ENCODE measurements around the gene DIO3. TPM values are rescaled to one million over a fixed set of nuclear protein-coding genes. Genes with fewer than 3 reads are reported as not detected.

Gene DIO3
- total RNA-seq, 1 donor: not detected

DNA sequence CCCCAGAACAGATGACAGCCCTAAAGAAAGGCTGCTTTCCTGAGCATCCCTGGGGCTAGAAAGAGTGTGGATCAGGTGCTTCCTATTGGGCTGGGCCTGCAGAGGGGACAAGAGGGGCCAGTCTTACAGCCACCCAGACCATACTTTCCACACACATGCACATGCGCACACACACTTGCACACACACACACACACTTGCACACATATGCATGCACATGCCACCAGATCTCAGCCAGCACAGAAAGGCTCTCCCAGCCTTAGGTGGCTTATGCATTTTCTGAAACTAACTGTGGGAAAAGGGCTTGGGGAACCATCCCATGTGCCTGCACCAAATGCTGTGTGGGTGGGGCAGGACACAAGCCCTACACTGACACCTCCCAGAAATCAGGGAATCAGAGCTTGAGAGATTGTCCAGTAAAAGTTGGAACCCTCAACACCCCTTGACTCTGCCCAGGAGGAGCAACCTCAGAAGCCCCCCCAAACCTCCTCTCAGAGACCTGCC is 2.5 kb upstream of the DIO3 start:
- no peak for DNase-seq (ENCODE audit: low read depth)
- H3K4me3 ChIP-seq (ENCODE audit: low read depth, low read length): no peak overlapping the region
- TF ChIP-seq, protein P1, sequence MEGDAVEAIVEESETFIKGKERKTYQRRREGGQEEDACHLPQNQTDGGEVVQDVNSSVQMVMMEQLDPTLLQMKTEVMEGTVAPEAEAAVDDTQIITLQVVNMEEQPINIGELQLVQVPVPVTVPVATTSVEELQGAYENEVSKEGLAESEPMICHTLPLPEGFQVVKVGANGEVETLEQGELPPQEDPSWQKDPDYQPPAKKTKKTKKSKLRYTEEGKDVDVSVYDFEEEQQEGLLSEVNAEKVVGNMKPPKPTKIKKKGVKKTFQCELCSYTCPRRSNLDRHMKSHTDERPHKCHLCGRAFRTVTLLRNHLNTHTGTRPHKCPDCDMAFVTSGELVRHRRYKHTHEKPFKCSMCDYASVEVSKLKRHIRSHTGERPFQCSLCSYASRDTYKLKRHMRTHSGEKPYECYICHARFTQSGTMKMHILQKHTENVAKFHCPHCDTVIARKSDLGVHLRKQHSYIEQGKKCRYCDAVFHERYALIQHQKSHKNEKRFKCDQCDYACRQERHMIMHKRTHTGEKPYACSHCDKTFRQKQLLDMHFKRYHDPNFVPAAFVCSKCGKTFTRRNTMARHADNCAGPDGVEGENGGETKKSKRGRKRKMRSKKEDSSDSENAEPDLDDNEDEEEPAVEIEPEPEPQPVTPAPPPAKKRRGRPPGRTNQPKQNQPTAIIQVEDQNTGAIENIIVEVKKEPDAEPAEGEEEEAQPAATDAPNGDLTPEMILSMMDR (IDR thresholded peaks at IDR 0.05; ENCODE audit: insufficient read depth, low read depth, low read length): no peak

DNA sequence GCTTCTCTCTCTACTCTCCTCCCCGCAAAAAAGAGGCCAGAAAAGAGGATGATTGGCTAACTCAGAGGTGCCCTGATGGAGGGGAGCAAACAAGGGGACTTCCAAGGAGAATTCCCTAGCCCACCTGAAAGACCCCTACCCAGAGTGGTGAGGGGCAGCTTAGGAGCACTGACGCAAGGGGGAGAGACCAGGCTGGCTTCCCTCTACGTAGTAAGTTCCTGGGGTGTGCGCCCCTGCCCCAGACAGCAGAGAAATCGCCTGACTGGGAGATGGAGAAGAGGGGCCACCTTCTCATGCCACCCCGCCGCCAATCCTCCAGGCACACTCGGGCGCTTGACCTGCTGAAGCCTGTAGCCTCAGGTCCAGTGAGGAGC is 2.1 kb upstream of the DIO3 start:
- TF ChIP-seq, protein P1 (IDR thresholded peaks at IDR 0.05; ENCODE audit: insufficient read depth, low read depth, low read length): no peak
- H3K4me3 ChIP-seq (ENCODE audit: low read depth, low read length): peak overlapping the region; percentile 39
- DNase-seq (ENCODE audit: low read depth): no peak

GRCh38 chr14:101559624-101560533 is 1.4 kb upstream of the DIO3 start:
- peak overlapping the region; percentile 39 for H3K4me3 ChIP-seq (ENCODE audit: low read depth, low read length)
- DNase-seq (ENCODE audit: low read depth): peak; percentile 14
- TF ChIP-seq, protein P1 (IDR thresholded peaks at IDR 0.05; ENCODE audit: insufficient read depth, low read depth, low read length): peak; percentile 24

DNA sequence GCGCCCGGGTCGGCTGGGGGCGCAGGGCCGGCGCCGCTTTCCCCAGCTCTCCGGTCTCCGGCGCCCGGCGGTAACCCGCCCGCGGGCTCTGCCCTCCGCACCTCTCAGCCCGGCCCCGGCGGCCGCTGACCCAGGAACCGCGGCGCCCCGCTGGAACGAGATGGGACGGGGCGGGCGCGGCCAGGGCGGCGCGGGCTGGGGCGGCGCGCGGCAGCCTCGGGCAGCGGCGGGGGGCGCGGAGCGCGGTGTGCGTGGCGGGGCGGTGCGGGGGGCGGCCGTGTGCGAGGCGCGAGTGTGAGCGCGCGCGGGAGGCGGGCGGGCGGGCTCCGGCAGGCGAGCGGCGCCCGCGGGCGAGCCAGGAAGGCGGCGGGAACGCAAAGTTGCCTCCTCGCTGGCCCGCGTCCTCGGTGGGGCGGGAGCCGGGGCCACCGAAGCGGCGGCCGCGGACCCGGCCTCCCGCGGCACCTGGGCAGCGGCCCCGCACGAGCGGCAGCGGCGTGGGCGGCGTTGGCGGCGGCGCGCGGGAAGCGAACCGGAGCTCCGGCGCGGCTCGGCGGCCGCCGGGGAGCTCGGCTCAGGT is 671 bp upstream of the DIO3 start:
- no peak for DNase-seq (ENCODE audit: low read depth)
- no peak overlapping the region for H3K4me3 ChIP-seq (ENCODE audit: low read depth, low read length)
- TF ChIP-seq, protein P1 (IDR thresholded peaks at IDR 0.05; ENCODE audit: insufficient read depth, low read depth, low read length): no peak

- no peak overlapping the region for H3K4me3 ChIP-seq (ENCODE audit: low read depth, low read length)
- no peak for DNase-seq (ENCODE audit: low read depth)
- TF ChIP-seq, protein P1 (IDR thresholded peaks at IDR 0.05; ENCODE audit: insufficient read depth, low read depth, low read length): no peak
These were observed 699 bp downstream of the DIO3 start for GRCh38 chr14:101561897-101562490.

DNA sequence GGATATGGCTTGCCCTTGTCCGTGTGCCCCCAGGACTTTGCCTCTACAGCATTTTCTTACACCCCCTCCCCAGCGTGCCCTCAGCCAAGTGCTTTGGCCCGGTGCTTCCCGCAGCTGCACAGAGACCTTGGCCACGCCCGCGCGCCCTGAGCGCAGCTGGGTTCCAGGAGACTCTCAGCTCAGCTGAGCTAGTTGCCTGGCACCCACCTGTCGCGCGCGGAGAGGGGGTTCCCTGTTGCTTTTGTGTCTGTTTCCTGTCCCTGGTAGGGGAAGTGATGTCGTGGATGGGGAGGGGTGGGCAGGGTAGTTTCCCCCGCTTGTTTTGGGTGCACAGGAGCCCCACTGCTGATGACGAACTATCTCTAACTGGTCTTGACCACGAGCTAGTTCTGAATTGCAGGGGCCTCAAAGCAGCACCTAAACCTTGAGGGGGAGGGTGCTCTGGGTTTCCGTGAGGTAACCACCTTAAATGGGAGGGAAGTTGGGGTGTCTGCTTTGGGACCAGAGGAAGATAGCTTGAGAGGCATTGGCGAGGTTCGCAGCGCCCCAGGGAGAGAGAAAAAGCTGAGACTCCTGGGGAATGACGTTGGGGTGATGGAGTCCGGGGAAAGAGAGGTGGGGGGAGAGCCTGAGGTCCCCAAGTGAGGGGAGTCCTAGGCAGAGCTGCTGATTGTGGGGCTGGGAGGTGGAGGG is 1.5 kb downstream of the DIO3 start:
- H3K4me3 ChIP-seq (ENCODE audit: low read depth, low read length): no peak overlapping the region
- no peak for DNase-seq (ENCODE audit: low read depth)
- TF ChIP-seq, protein P1 (IDR thresholded peaks at IDR 0.05; ENCODE audit: insufficient read depth, low read depth, low read length): no peak
